ENCODE measurements around the gene CTXND1.
A peak's percentile ranks its signal among the peaks of the same experiment; 100 is the strongest.
"Not testable (repeated sequence)": the region's sequence is repeated elsewhere in the genome, so short reads cannot be mapped to it uniquely, and the experiment has no call there.

The CTXND1 gene

DNA sequence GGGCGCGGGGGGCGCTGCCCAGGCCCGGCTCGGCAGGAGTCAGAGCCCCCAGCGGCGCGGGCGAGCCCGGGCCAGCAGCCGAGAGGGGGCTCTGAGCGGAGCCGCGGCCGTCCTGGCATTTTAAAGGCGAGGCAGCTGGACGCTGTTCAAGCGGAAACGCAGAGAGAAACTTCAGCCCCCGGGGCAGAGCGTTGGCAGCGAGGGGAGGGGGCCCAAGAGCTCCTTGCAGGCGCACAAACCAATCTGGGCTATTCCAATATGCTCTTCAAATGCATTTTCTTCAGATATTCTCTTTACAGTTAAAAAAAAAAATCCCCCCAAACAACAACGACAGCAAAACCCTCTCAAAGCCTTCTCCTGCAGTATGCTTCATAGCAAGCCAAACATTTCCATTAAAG, at the start of gene CTXND1:
Gene CTXND1, minus strand, starts transcription at position 93 of the 398 bp plus-strand sequence. CDS start 50,264 bp downstream, outside the sequence.
- DNase-seq (ENCODE audit: low read depth): no peak

DNA sequence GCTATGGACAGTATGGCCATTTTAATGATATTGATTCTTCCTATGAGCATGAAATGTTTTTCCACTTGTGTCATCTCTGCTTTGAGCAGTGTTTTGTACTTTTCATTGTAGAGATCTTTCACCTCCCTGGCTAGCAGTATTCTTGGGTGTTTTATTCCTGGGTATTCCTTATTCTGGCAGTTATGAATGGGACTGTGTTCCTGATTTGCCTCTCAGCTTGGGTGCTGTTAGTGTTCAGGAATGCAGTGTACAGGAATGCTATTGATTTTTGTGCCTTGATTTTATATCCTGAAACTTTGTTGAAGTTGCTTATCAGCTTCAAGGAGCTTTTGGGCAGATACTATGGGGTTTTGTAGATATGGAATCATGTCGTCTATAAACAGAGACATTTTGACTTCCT, 49.5 kb upstream of the CTXND1 start:
- no peak for DNase-seq (ENCODE audit: low read depth)

DNA sequence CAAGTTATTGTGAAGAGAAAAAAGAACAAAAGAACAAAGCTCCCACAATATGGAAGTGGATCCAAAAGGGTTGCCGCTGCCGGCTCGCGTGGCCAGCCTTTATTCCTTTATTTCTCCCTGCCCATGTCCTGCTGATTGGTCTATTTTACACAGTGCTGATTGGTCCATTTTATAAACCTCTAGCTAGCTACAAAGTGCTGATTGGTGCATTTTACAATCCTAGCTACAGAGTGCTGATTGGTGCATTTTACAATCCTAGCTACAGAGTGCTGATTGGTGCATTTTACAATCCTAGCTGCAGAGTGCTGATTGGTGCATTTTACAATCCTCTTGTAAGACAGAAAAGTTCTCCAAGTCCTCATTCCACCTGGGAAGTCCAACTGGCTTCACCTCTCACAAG, 43.8 kb upstream of the CTXND1 start:
- not testable (repeated sequence) for DNase-seq (ENCODE audit: low read depth)

DNA sequence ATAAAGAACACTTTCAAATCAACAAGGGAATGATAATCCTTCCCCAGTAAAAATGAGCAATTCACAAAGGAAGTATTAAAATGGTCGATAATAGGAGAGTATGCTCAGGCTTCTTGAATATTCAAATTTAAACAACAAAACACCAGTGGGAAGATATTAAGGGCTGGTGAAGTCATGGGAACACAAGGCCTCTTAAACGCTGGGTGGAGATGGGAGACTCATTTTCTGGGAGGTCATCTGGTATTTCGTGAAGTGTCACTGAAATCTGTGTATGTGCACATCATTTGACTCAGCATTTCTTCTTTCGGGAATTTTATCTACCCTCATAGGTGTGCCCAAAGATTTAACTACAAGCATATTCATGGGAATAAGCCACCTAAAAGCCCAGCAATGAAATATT, 40.1 kb upstream of the CTXND1 start:
- DNase-seq (ENCODE audit: low read depth): no peak

DNA sequence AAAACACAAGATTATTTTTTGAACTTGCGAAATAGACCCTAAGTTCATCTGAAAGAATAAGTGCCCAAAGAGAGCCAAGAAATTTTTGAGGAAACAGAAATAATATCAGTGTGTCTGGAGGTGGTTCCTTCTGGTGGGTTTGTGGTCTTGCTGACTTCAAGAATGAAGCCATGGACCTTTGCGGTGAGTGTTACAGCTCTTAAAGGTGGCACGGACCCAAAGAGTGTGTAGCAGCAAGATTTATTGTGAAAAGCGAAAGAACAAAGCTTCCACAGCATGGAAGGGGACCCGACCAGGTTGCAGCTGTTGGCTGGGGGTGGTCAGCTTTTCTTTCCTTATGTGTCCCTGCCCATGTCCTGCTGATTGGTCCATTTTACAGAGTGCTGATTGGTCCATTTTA, 38.9 kb upstream of the CTXND1 start:
- DNase-seq (ENCODE audit: low read depth): not testable (repeated sequence)

DNA sequence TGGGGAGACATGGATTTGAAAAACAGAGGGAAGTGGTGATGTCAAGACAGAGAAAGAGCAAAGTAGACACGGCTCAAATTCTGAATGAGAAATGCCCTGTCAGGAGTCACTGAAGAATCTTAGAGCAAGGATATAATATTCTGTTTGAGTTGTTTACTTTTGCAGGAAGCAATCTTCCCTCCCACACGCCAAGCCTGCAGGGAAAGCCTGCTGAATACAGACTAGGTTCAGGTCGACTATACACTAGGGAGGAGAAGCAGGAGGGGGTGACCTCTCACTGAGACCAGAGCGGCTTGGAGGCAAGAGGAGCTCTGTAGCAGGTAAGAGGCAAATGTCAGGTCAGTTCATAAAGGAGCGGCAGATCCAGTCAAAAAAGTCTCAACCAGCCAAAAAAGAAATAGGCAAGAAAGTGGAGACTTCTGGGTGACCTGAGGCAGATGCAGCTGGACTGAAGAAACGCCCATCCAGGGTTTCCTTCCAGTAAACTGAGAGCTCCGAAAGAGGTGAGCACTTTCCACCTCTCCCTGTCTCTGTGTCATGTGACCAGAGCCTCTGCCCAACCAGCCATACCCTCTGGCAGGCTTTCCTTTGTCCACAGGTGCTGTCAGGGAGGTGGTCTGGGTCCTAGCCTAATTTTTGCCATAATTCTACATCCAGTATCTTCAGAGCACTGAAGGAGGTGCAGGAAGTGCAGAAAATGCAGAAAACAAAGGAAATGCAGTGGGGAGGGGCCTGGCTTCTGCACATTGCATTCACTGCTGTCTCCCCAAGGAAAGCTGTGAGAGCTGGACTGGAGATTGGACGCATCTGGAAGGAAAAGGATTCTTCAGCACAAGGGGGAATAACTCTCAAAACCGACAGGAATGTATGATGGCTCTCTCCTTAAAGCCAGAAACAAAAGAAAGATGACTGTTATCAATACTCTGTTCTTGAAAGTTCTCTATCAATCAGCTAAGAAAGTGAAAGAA, 37.8 kb upstream of the CTXND1 start:
- DNase-seq (ENCODE audit: low read depth): no peak

DNA sequence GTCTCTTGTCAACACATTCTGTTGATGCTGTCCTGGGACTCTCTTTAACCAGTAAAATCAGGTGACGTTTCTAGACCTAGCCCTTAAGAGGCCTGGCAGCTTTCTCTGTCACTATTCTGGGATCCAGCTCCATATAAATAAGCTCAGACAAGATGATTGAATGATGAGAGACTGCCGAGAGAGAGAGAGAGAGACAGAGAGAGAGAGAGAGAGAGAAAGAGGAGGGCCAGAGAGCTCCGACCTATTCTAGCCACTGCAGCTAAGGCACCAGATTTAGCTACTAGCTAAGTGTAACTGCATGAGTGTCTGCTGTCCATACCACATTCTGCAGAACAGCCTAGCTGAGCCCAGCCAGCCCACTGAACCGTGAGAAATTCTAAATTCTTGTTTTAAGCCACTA, 36.1 kb upstream of the CTXND1 start:
- no peak for DNase-seq (ENCODE audit: low read depth)

DNA sequence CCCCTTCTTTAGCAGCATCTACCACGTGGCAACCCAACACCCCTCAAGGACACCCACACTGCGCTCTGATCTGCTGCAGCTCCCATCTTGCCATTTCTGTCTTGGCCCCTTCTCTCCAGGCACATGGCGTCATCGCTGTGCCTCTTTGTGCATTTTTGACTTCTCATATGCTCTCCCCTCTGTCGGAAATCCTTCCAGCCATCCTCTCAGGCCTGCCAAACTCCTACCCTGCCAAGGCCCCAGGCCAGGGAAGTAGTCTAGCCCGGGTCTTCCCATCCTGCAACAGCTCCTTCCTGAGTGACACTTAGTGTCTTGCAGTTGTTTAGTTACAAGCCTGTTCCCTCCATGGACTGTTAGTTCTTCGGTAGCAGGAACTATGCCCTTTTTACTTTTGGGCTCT, 34.0 kb upstream of the CTXND1 start:
- no peak for DNase-seq (ENCODE audit: low read depth)

DNA sequence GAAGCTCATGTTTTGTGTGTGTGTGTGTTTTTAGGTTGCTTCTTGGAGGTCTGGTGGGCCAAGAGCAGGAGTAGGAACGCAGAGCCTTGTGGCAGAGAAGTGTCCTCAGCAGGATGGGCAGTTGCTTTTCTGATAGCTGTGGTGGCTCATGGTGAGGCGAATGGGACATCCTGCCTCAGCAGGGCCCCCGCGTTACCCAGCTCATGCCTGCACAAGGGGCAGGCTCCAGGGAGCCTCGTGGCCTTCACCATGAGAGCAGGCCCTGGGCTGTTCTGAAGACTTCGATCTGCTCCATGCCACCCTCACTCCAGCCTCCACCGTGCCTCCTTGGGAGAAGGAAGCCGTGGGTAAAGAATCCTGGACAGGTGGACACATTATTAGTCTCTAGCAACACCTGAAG, 33.4 kb upstream of the CTXND1 start:
- DNase-seq (ENCODE audit: low read depth): no peak

DNA sequence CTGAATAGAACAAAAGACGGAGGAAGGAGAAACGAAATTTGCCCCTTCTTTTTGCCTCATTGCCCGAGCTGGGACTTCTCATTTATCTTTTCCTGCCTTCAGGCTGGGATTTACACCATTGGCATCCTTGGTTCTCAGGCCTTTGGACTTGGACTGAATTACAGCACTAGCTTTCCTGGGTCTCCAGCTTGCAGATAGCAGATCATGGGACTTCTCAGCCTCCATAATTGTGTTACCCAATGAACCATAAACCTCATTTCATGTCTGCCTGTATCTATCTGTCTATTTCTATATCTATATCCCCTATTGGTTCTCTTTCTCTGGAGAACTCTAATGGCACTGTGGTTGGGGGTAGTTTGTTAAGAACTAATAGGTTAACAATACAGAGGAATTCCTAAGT, 31.5 kb upstream of the CTXND1 start:
- no peak for DNase-seq (ENCODE audit: low read depth)

DNA sequence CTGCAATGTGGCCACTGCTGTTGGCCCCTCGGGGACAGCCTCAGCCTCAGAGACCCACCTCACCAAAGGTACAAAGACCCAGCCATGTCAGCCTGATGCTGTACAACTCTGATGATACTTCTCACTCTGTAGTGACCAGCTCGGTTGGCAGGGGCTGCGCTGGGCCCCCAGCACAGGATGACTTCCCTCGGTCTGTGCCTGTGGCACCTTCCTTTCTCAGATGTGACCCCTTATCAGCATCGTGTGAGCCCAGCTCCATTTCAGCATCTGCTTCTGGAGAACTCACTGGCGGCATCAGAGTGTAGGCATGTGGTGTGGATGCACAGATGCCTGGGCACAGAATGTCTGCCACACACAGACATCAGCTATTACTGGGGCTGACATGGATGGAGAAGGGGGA, 25.1 kb upstream of the CTXND1 start:
- no peak for DNase-seq (ENCODE audit: low read depth)

DNA sequence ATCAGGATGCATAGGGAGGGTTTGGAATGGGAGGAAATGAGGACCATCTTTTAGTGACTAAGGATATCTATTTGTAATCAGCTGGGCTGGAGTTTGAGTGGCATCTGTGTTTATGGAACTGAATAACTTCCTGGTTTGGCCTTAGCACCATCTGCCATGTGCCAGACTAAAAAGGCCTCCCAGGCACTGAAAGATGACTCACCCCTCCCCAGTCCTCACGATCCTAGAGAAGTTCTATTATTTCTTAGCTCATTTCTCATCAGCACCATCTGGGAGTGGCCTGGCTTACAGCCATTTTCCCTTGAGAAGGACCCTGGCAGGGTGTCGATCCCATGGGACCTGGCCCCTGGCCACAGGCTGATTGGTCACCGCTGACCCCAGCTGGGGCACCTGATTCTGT, 23.9 kb upstream of the CTXND1 start:
- DNase-seq (ENCODE audit: low read depth): peak; percentile 60

DNA sequence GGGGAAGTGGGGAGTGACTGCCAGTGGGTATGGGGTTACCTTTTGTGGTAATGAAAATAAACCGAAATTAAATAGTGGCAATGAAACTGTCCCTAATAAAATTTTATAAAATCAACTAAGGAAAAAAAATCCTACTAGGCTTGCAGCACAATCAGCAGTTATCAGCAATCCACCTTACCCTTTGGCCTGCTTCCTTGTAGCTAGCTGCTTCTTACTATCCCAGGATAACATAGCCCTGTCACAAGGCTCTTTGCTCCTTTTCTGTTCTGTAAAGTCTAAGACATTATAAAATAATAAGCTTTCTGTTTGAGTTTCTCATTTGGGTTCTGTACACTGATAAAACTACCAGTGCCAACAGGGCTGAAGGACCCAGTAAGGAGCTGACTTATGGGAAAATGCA, 23.0 kb upstream of the CTXND1 start:
- DNase-seq (ENCODE audit: low read depth): no peak

DNA sequence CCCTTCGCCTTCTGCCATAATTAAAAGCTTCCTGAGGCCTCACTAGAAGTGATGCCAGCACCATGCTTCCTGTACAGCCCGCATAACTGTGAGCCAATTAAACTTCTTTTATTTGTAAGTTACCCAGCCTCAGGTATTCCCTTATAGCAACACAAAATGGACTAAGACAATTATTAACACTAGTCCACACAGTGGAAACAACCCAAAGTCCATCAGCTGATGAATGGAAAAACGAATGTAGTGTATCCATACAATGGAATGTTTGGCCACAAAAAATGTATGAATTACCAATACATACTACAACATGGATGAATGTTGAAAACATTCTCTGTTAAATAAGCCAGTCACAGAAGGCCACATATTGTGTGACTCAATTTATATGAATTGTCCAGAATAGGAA, 22.5 kb upstream of the CTXND1 start:
- no peak for DNase-seq (ENCODE audit: low read depth)

DNA sequence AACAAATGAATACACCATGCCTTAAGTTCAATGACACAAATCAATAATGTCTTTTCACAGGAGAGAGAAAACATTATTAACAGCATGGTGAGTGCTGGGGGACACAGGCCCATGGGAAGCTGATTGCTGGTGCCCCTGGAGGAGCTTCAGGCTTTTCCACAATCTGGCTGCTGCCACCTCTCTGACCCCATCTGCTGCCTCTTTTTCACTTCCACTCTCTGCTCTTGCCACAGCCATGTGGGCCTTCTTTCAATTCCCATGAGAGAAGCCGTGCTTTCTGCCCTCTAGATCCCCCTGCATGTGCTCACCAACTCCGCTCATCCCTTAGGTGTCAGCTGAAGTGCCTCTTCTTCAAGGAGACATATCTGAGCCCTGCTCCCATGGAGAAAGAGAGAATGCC, 21.0 kb upstream of the CTXND1 start:
- no peak for DNase-seq (ENCODE audit: low read depth)

DNA sequence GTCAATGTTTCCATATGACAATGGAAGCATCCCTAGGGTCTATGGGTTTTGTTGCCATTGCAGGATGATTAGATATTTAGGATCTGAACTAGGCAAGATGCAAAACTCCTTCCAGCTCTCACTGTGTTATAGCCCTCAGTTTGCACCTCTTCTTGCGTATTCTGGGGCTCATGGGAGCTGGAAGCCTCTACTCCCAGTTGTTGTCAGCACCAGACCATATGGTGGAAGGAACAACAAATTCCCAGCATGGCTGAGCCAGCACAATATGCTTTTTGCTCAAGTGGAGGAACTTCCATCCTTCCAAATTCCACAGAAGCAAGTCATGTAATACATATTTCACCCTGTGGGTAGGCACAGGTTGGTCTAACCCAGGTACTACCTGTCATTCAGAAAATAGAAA, 18.5 kb upstream of the CTXND1 start:
- DNase-seq (ENCODE audit: low read depth): no peak

DNA sequence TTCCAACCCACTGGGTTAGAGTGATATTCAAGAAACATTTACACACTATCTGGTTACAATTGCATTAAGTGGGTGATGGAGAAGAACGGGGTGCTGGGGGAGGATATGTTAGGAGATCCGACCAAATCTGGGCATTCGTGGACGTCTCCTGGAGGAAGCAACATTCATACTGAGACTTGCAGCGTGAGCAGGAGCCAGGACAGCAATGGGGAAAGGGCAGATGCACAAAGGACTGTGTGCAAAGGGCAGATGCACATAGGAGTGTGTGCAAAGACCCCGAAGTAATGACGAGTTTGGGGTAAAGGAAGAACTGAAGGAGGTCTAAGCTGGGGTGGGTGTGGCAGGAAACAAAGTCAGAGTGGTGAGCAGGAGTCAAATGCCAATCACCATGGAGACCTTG, 16.1 kb upstream of the CTXND1 start:
- DNase-seq (ENCODE audit: low read depth): no peak

DNA sequence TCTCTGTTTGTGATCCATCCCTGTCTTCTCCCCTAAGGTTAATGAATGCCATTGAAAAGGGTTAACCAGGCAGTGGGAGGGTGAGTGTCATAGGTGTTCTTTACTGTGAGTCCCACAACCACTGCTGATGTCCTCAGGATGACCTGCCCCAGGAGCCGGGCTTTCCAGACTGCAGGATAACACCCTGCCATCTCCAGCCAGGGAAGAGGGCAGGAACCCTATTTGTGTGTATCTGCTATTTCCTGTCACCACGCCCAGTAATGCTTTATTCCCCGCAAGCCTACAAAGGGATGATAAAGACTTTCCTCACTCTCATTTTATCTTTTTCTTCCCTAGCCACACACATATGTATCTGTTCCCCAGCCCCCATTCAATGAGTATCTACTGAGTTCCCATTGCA, 15.6 kb upstream of the CTXND1 start:
- no peak for DNase-seq (ENCODE audit: low read depth)

DNA sequence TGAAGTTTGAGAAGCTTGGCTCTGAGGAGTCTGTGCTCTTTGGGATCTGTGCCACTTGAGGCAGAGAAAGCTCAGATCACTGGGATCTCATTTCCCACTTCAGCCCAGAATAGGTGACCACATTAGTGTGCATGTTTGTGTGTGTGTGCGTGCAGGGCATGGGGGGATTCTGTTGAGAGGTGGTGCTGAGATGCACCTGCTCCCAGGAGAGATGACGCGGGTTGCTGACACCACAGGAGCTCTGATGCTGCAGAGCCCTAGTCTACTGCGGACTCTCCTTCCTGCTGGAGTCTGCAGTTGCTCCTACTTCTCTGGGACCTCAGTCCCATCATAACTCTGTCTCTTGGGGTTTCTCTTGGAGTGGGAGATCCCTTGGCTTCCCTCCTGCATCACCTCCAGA, 14.7 kb upstream of the CTXND1 start:
- DNase-seq (ENCODE audit: low read depth): no peak

DNA sequence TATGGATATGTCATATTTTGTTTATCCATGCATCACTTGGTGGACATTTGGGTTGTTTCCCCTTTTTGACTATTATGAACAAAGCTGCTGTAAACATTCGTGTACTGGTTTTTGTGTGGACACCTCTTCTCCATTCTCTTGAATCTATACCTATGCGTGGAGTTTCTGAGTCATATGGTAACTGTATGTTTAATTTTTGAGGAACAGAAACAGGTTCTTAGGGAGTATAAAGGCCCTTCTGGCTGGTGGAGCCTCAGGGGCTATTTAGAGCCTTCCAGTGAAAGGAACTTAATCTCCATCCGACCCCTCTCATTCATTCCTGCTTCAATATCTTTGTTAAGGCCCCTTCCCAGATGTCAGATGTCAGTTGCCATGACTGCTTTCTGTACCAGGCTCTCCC, 14.1 kb upstream of the CTXND1 start:
- DNase-seq (ENCODE audit: low read depth): no peak

DNA sequence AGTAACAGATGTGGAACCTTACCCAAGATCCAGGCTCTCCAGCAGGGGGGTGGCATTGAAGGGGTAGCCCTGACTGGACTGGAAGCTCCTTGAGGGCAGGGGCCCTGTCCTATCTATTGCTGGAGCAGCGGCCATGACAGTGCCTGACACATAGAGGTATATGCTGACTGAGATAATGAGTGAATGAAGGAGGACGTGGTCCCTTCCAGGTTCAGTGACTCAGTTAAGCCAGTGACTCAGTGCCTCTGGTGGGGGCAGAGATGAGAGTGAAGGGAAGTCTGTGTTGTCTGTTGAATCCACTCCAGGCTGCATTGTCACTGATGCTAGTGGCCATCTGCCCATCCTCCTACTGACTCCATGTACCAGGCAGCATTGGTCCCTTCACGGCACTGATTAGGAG, 13.0 kb upstream of the CTXND1 start:
- DNase-seq (ENCODE audit: low read depth): peak; percentile 34

DNA sequence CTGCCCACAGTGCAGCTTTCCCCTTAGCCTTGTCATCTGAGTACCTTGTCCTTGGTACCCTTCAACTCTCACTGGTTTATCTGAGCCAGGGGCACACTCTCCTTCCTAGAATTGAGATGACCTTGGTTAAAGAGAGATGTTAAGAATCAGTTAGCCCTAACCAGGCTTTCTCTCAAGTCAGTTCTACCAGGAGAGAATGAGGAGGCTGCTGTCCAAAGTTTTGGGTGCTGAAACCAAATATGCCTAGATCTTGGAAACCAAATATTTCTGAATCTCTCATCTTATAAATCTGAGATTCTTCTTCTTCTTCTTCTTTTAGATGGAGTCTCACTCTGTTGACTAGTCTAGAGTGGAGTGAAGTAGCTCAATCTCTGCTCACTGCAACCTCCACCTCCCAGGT, 12.0 kb upstream of the CTXND1 start:
- peak; percentile 9 for DNase-seq (ENCODE audit: low read depth)

DNA sequence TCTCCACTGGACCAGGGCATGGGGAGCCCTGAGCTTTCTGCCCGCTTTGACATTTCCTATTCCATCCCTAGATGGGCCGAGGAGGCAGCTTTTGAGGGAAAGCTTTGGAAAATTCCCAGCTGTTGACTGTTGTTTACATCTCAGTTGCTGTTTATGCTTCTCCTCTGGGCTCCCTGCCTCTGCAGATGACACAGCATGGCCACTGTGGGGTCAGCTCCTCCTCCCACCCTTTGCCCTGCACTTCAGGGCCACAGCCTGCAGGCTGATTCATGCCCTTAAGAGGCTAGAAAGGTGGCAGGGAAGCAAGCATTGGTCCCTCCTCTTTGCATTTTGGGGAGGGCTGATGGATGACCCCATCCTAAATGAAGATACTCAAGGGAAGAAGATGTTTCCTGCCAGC, 8.5 kb upstream of the CTXND1 start:
- no peak for DNase-seq (ENCODE audit: low read depth)

DNA sequence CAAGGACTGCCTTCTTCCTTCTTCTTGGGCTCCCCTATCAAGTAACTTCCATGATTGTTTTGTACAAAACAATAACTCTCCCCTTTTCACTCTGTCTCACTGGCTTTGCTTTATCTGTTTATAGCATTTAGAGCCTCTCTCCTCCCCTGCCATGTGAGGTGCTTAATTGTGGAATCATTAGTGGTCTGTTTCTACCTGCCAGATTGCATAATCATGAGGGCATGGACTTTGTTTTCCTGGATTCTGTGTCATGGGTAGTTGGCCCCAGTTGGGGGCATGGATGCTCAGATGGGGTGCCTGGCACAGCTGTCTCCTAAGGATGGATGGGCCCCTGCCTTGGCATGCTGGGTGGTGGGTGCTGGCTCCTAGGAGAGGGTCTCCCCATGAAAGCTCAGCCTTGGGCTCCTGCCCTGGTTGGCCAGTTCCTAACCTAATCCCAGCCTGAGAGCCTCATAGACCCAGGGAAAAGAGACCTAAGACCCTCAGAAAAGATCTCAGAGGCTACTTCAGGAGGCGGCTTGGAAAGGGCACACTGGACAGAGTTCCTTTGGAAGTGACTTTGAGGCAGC, 8.0 kb upstream of the CTXND1 start:
- no peak for DNase-seq (ENCODE audit: low read depth)

All from ELR (cell line).